Osteocyte (in vitro differentiated cells): ENCODE results near the gene PARD3B. TPM values are rescaled to one million over a fixed set of nuclear protein-coding genes. Genes with fewer than 3 reads are reported as not detected.

Experiments
- DNase-seq: peaks from one replicate; pipeline ENCODE4 v3.0.0; 2021; ENCODE audit warnings: mixed read lengths; ENCODE audit not compliant: unreplicated experiment; ENCODE audit errors: extremely low spot score
- H3K27ac Mint-ChIP-seq: one replicate; pipeline ENCODE4 v1.8.0; 2021; ENCODE audit warnings: mild to moderate bottlenecking, mixed read lengths; ENCODE audit not compliant: unreplicated experiment
- H3K27me3 Mint-ChIP-seq: one replicate; pipeline ENCODE4 v1.8.0; 2021; ENCODE audit warnings: mixed read lengths; ENCODE audit not compliant: unreplicated experiment
- H3K36me3 Mint-ChIP-seq: one replicate; pipeline ENCODE4 v1.8.0; 2021; ENCODE audit warnings: mixed read lengths; ENCODE audit not compliant: unreplicated experiment
- H3K4me1 Mint-ChIP-seq: one replicate; pipeline ENCODE4 v1.8.0; 2021; ENCODE audit warnings: mixed read lengths; ENCODE audit not compliant: unreplicated experiment
- H3K4me3 Mint-ChIP-seq: one replicate; pipeline ENCODE4 v1.8.0; 2021; ENCODE audit warnings: mild to moderate bottlenecking, moderate library complexity, mixed read lengths; ENCODE audit not compliant: unreplicated experiment
- H3K9me3 Mint-ChIP-seq: one replicate; pipeline ENCODE4 v1.8.0; 2021; ENCODE audit warnings: mixed read lengths; ENCODE audit not compliant: unreplicated experiment
- total RNA-seq: library from RNA; stranded (reverse); gene quantifications from 2 replicates; pipeline ENCODE4 v1.2.1, GENCODE V29; 2021
- TF ChIP-seq, protein P1 (sequence below): fragments of 200-600 bp; sonication (generic); IDR thresholded peaks from 2 replicates; pipeline ENCODE4 v1.5.0; 2021; ENCODE audit warnings: antibody characterized with exemption, mild to moderate bottlenecking, moderate library complexity

The PARD3B gene
- total RNA-seq, 1 donor from 2014 or later, result 26.7 TPM

DNA sequence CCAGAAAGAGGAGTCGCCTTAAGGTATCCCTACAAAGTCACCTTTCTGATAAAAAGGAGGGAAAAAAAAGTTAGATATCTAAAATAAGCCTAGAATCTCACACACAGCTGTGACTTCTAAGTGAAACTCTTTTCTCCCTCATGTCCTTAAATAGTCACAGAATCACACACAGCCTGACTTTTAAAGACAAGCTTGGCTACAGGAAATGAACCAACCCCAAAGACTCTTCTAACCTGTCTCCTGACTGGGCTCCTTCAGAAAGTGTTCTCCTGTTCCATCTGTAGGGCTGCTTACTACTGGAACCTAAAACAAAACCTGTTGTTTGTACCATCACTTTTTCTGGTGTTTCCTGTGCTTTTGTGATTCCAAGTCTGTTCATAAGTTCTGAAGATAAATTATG is 1074.3 kb downstream of the PARD3B start:
- Mint-ChIP-seq H3K27ac (no peak overlapping the region), H3K4me1 (no peaks in the 10 kb centered on the region), H3K36me3 (peaks cover 3% of the 10 kb centered on the region), H3K4me3 (no peak overlapping the region), H3K9me3 (no peaks in the 10 kb centered on the region), H3K27me3 (no peaks in the 10 kb centered on the region)
- DNase-seq, result no peak
- TF ChIP-seq, protein P1, sequence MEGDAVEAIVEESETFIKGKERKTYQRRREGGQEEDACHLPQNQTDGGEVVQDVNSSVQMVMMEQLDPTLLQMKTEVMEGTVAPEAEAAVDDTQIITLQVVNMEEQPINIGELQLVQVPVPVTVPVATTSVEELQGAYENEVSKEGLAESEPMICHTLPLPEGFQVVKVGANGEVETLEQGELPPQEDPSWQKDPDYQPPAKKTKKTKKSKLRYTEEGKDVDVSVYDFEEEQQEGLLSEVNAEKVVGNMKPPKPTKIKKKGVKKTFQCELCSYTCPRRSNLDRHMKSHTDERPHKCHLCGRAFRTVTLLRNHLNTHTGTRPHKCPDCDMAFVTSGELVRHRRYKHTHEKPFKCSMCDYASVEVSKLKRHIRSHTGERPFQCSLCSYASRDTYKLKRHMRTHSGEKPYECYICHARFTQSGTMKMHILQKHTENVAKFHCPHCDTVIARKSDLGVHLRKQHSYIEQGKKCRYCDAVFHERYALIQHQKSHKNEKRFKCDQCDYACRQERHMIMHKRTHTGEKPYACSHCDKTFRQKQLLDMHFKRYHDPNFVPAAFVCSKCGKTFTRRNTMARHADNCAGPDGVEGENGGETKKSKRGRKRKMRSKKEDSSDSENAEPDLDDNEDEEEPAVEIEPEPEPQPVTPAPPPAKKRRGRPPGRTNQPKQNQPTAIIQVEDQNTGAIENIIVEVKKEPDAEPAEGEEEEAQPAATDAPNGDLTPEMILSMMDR, result no peak

DNA sequence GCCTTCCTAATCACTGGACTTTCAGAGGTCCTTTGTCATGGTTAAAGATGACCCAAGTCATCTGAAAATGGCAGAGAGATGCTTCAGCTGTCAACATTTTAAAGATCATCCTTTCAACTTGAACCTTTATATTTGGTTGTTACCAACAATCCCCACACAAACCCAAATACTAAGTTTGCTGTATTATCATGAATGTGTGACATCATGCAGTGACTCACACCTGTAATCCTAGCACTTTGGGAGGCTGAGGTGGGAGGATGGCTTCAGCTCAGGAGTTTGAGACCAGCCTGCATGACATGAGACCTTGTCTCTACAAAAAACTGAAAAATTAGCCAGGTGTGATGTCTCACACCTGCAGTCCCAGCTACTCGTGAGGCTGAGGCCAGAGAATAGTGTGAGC is 1081.8 kb downstream of the PARD3B start:
- Mint-ChIP-seq H3K27me3 (no peaks in the 10 kb centered on the region), H3K4me3 (no peak overlapping the region), H3K9me3 (no peaks in the 10 kb centered on the region), H3K36me3 (no peaks in the 10 kb centered on the region), H3K27ac (no peak overlapping the region), H3K4me1 (no peaks in the 10 kb centered on the region)
- no peak for DNase-seq
- TF ChIP-seq, protein P1, result no peak

- Mint-ChIP-seq H3K4me1 (no peaks in the 10 kb centered on the region), H3K27me3 (no peaks in the 10 kb centered on the region), H3K36me3 (no peaks in the 10 kb centered on the region), H3K9me3 (no peaks in the 10 kb centered on the region), H3K4me3 (no peak overlapping the region), H3K27ac (no peak overlapping the region)
- TF ChIP-seq, protein P1, result no peak
- DNase-seq, result no peak
Measured at GRCh38 chr2:205628422-205628821, 1083.1 kb downstream of the PARD3B start.

DNA sequence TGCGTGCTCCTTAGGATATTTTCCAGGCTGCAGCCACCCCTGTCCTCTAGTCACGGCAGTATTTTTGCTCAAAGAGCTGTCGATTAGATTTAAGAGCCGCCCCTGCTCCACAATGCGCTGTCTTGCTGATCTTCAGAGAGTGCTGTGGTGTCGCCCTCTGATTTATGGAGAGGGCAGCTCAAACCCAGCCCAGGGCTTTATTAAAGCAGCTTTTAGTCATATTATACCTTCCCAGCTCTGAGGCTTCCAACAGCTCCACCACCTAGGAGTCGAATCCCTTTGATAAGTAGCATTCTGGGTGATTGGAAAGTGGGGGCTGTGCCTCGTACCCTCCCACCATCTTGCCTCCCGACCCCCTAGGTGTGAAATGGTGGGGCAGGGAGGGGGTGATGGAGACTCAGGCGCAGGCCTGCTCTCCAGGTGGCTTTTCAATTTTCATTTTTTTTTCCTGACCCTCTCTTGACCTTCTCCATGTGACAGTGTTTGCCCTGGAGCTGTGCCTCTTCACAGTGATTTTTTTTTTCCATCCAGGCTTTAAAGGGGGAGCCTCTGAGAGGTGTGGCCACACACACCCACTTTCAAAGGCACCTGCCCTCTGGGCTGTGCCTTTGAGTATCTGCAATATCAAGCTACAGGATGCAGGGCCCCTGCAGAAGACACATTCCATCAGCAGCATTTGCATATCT is 1084.0 kb downstream of the PARD3B start:
- no peaks in the 10 kb centered on the region for H3K4me1 Mint-ChIP-seq
- H3K4me3 Mint-ChIP-seq, result no peak overlapping the region
- TF ChIP-seq, protein P1, result no peak
- H3K27me3 Mint-ChIP-seq, result no peaks in the 10 kb centered on the region
- no peaks in the 10 kb centered on the region for H3K36me3 Mint-ChIP-seq
- no peak for DNase-seq
- H3K27ac Mint-ChIP-seq, result no peak overlapping the region
- H3K9me3 Mint-ChIP-seq, result no peaks in the 10 kb centered on the region

GRCh38 chr2:205633994-205634393 is 1088.7 kb downstream of the PARD3B start:
- TF ChIP-seq, protein P1, result no peak
- Mint-ChIP-seq H3K27me3 (no peaks in the 10 kb centered on the region), H3K4me3 (no peak overlapping the region), H3K27ac (no peak overlapping the region), H3K36me3 (no peaks in the 10 kb centered on the region), H3K4me1 (no peaks in the 10 kb centered on the region), H3K9me3 (no peaks in the 10 kb centered on the region)
- no peak for DNase-seq
